ENCODE measurements around the gene INCA1. TPM values are rescaled to one million over a fixed set of nuclear protein-coding genes. Genes with fewer than 3 reads are reported as not detected.

INCA1 gene, protein sequence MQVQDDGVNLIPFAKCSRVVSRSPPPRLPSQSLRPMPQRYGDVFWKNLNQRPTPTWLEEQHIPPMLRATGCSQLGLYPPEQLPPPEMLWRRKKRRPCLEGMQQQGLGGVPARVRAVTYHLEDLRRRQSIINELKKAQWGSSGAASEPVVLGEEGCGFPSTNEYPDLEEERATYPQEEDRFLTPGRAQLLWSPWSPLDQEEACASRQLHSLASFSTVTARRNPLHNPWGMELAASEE
- 1 to 10 TPM in 1 of 2 donors, under 1 TPM in 1; 0.50 to 2.0 TPM for total RNA-seq
- polyA plus RNA-seq (ENCODE audit: insufficient read length in 2 of 2), result 1 to 10 TPM; 7.1 to 7.9 TPM
- long read RNA-seq, donor 1, partial matches to known transcripts, result 18 of 18 reads
- long read RNA-seq, donor 1, other reads (novel, unspliced or antisense), result 0 of 18 reads
- long read RNA-seq, donor 2, partial matches to known transcripts, result 6 of 6 reads
- long read RNA-seq, donor 2, other reads (novel, unspliced or antisense), result 0 of 6 reads
- long read RNA-seq, donor 3, result 0 reads
- long read RNA-seq, donor 4, partial matches to known transcripts, result 56 of 61 reads
- long read RNA-seq, donor 4, other reads (novel, unspliced or antisense), result 5 of 61 reads

DNA sequence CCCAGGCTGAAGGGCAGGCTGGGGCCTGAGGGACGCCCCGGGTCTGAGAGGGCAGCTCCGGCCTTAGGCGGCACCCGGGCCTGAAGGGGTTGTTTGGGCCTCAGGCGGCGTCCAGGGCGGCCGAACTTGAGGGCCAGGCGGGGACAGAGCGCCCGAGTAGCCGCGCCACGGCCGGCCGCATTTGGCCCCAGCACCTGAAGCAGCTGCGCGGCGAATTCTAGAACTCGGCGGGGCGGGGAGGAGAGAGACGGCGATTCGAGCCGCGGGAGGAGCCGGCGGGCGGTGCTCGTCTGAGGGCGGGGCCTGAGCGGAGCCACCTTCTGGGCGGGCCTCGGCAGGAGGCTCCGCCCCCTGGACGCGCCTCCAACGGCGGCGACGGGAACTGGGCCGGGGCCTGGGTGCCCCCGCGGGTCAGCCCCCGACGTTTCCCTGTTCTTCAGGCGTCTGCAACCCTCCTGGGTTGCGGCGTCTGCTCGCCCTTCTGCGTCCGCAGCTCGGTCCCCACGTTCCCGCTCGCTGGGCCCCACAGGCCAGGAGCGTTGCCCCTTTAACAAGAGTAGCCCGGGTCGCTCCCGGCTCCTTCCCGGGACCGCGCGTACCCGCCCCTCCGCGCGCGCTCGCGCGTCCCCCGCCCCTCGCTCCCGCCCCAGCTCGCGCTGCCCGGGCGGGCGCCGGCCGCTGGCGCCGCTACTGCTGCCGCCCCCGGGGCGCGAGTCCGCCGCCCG lies at the start of gene INCA1, which contains the start of gene KIF1C:
INCA1 (minus strand) TSS at position 221 of the 725 bp plus-strand sequence. CDS start 3,085 bp downstream, outside the sequence.
KIF1C (plus strand) TSS at position 649 of the 725 bp plus-strand sequence. CDS start 2,297 bp downstream, outside the sequence.
- H3K9me3 ChIP-seq (ENCODE audit: control insufficient read depth, insufficient read depth, low read length), result no peaks in the 10 kb centered on the region
- H3K27ac ChIP-seq (ENCODE audit: low read depth, low read length), result peak within 1 kb of the TSS; percentile 90
- peaks cover 30% of the 10 kb centered on the region for H3K4me1 ChIP-seq (ENCODE audit: control insufficient read depth, insufficient read depth, low read length)
- H3K36me3 ChIP-seq (ENCODE audit: control insufficient read depth, insufficient read depth, low read length), result peaks cover 29% of the 10 kb centered on the region
- peak within 1 kb of the TSS; percentile 66 for H3K4me3 ChIP-seq (ENCODE audit: low read depth, low read length)
- peak; percentile 82 to 97 (median 84) for DNase-seq (ENCODE audit: low read depth in 4 of 6, low spot score in 6 of 6)
- WGBS (ENCODE audit: insufficient coverage), result under 1% methylated on average over 93 of the region's 93 CpGs
- no peaks in the 10 kb centered on the region for H3K27me3 ChIP-seq (ENCODE audit: control insufficient read depth, insufficient read depth, low read length)

DNA sequence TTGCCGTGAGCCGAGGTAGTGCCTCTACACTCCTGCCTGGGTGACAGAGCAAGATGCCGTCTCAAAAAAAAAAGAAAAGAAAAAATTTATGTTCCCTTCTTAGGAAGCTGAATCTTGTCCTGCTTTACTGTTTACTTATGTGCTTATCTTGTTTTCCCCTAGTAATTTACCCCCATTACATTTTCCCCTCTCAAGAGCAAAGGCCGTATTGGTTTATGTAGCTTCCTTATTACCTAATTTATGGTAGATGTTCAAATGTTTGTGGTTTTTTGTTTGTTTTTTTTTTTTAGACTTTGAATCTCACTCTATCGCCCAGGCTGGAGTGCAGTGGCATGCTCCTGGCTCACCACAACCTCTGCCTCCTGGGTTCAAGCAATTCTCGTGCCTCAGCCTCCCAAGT lies 48.2 kb upstream of the INCA1 start:
- 90% methylated on average over 2 of the region's 6 CpGs for WGBS (ENCODE audit: insufficient coverage)
- no peak overlapping the region for H3K27ac ChIP-seq (ENCODE audit: low read depth, low read length)
- H3K4me3 ChIP-seq (ENCODE audit: low read depth, low read length), result no peak overlapping the region
- DNase-seq (ENCODE audit: low read depth in 4 of 6, low spot score in 6 of 6), result no peak
- no peaks in the 10 kb centered on the region for H3K9me3 ChIP-seq (ENCODE audit: control insufficient read depth, insufficient read depth, low read length)
- no peaks in the 10 kb centered on the region for H3K27me3 ChIP-seq (ENCODE audit: control insufficient read depth, insufficient read depth, low read length)
- no peaks in the 10 kb centered on the region for H3K36me3 ChIP-seq (ENCODE audit: control insufficient read depth, insufficient read depth, low read length)
- peaks cover 3% of the 10 kb centered on the region for H3K4me1 ChIP-seq (ENCODE audit: control insufficient read depth, insufficient read depth, low read length)

DNA sequence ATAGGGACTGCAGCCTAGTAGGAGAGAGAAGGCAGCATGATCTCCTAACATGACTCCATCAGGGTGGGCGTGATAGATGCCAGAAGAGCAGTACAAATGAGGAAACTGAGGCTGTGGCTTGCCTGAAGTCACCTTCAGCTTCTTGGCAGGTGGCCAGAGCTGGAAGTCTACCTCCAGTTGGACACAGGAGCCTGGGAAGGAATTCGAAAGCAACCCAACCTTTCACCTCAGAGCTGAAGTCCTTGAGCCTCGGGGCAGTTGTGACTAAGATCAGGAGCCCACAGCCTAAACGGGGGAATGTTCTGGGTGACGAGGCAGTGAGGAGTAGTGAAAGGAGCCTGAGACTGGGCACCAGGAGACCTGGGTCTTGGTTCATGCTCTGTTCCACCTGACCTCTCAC lies 47.3 kb upstream of the INCA1 start:
- Histone ChIP-seq H3K4me3 (ENCODE audit: low read depth, low read length) (no peak overlapping the region), H3K9me3 (ENCODE audit: control insufficient read depth, insufficient read depth, low read length) (no peaks in the 10 kb centered on the region), H3K4me1 (ENCODE audit: control insufficient read depth, insufficient read depth, low read length) (no peaks in the 10 kb centered on the region), H3K27me3 (ENCODE audit: control insufficient read depth, insufficient read depth, low read length) (no peaks in the 10 kb centered on the region), H3K27ac (ENCODE audit: low read depth, low read length) (no peak overlapping the region), H3K36me3 (ENCODE audit: control insufficient read depth, insufficient read depth, low read length) (no peaks in the 10 kb centered on the region)
- no peak for DNase-seq (ENCODE audit: low read depth in 4 of 6, low spot score in 6 of 6)
- WGBS (ENCODE audit: insufficient coverage), result 86% methylated on average over 1 of the region's 5 CpGs

DNA sequence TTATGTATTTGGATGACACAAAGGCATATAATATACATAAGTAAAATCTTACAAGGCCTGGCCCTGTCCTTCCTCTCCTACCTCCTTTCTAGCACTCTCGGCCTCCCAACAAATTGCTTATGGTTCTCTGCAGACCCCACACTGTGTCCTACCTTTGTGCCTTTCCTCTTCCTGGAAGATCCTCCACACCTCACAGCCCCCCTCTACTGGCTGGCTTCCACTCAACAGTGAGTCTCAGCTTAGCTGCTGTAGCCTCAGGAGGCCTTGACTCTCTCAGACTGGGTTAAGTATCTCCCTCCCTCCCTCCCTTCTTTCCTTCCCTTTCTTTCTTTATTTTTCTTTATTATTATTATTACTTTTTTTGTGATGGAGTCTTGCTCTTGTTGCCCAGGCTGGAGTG lies 46.2 kb upstream of the INCA1 start:
- H3K4me3 ChIP-seq (ENCODE audit: low read depth, low read length), result no peak overlapping the region
- H3K9me3 ChIP-seq (ENCODE audit: control insufficient read depth, insufficient read depth, low read length), result no peaks in the 10 kb centered on the region
- 82% methylated on average over 1 of the region's 1 CpG for WGBS (ENCODE audit: insufficient coverage)
- no peaks in the 10 kb centered on the region for H3K4me1 ChIP-seq (ENCODE audit: control insufficient read depth, insufficient read depth, low read length)
- no peaks in the 10 kb centered on the region for H3K27me3 ChIP-seq (ENCODE audit: control insufficient read depth, insufficient read depth, low read length)
- no peaks in the 10 kb centered on the region for H3K36me3 ChIP-seq (ENCODE audit: control insufficient read depth, insufficient read depth, low read length)
- H3K27ac ChIP-seq (ENCODE audit: low read depth, low read length), result no peak overlapping the region
- DNase-seq (ENCODE audit: low read depth in 4 of 6, low spot score in 6 of 6), result no peak

DNA sequence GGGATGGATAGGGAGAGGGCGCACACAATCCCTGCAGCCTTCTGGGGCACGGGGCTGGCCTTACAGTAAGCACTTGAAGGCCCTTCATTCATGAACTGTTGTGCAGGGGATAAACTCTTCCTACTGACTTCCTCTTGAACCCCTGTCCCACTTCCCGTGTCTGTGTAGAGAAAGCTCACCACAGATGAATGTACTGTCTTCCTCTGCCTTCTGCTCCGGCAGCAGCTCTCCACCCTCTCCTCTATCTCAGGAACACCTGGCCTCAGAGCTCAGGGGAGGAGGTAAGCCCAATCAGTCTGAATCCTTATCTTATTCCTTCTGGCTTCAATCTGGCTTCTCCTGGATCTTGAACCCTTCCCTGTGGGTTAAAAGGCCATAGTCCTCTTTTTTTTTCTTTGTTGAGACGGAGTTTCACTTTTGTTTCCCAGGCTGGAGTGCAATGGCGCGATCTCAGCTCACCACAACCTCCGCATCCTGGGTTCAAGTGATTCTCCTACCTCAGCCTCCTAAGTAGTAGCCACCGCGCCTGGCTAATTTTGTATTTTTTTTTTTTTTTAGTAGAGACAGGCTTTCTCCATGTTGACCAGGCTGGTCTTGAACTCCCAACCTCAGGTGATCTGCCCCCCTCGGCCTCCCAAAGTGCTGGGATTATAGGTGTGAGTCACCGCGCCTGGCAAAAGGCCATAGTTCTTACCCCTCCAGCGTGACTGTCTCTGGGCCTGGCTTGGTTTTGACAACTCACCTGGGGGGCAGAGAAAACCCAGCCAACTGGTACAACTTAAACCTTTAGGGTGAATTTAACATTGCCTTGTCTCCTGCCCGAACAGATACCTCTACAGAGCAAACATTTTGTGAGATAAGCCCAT lies 45.1 kb upstream of the INCA1 start:
- Histone ChIP-seq H3K27ac (ENCODE audit: low read depth, low read length) (no peak overlapping the region), H3K4me1 (ENCODE audit: control insufficient read depth, insufficient read depth, low read length) (no peaks in the 10 kb centered on the region), H3K9me3 (ENCODE audit: control insufficient read depth, insufficient read depth, low read length) (no peaks in the 10 kb centered on the region), H3K4me3 (ENCODE audit: low read depth, low read length) (no peak overlapping the region), H3K36me3 (ENCODE audit: control insufficient read depth, insufficient read depth, low read length) (no peaks in the 10 kb centered on the region), H3K27me3 (ENCODE audit: control insufficient read depth, insufficient read depth, low read length) (no peaks in the 10 kb centered on the region)
- DNase-seq (ENCODE audit: low read depth in 4 of 6, low spot score in 6 of 6), result no peak
- 89% methylated on average over 8 of the region's 15 CpGs for WGBS (ENCODE audit: insufficient coverage)

DNA sequence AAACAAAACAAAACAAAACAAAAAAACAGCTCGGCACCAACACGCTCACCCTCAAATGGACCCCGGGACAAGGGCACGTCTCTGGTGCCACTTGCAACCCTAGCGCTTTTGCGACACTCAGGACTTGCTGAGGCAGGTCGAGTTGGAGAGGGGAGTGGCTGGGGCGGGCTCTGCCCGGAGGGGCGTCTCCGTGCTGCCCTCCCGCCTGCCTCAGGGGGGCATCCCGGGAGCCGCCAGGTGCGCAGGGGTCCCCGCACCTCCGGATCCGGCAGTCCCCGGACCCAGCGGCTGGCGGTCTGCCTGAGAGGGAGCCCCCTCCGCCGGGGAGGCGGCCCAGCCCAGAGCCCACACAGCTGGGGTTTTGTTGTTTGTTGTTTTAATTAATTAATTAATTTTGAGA lies 38.0 kb upstream of the INCA1 start, which contains the start of gene SLC52A1:
SLC52A1 (minus strand) TSS at position 112 of the 400 bp plus-strand sequence. CDS start 820 bp downstream, outside the sequence.
- peaks cover 16% of the 10 kb centered on the region for H3K27me3 ChIP-seq (ENCODE audit: control insufficient read depth, insufficient read depth, low read length)
- no peaks in the 10 kb centered on the region for H3K9me3 ChIP-seq (ENCODE audit: control insufficient read depth, insufficient read depth, low read length)
- no peak for DNase-seq (ENCODE audit: low read depth in 4 of 6, low spot score in 6 of 6)
- 6% methylated on average over 21 of the region's 24 CpGs for WGBS (ENCODE audit: insufficient coverage)
- H3K4me1 ChIP-seq (ENCODE audit: control insufficient read depth, insufficient read depth, low read length), result peaks cover 14% of the 10 kb centered on the region
- peaks cover 5% of the 10 kb centered on the region for H3K36me3 ChIP-seq (ENCODE audit: control insufficient read depth, insufficient read depth, low read length)
- H3K27ac ChIP-seq (ENCODE audit: low read depth, low read length), result no peak within 1 kb of the TSS
- H3K4me3 ChIP-seq (ENCODE audit: low read depth, low read length), result no peak within 1 kb of the TSS

DNA sequence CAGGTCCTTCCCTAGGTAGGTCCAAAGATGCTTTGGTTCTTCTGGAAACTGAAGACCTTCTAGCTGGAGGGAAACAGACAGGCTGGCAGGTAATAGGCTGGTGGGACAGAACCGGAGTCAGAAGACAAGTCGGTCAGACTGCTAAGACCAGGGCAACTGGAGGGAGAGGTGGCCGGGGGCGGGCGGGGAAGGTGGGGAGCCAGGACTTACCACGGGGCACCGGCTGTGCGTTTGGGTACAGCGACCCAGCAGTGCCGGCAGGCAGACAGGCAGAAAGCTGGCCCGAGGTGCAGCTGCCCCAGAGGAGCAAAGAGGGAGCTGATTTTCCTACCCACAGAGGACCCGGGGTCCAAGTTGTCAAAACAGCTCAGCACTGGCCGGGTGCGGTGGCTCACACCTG lies 37.3 kb upstream of the INCA1 start:
- Histone ChIP-seq H3K27me3 (ENCODE audit: control insufficient read depth, insufficient read depth, low read length) (peaks cover 16% of the 10 kb centered on the region), H3K36me3 (ENCODE audit: control insufficient read depth, insufficient read depth, low read length) (peaks cover 5% of the 10 kb centered on the region), H3K9me3 (ENCODE audit: control insufficient read depth, insufficient read depth, low read length) (no peaks in the 10 kb centered on the region), H3K4me3 (ENCODE audit: low read depth, low read length) (no peak overlapping the region), H3K27ac (ENCODE audit: low read depth, low read length) (no peak overlapping the region), H3K4me1 (ENCODE audit: control insufficient read depth, insufficient read depth, low read length) (peaks cover 14% of the 10 kb centered on the region)
- 91% methylated on average over 14 of the region's 14 CpGs for WGBS (ENCODE audit: insufficient coverage)
- no peak for DNase-seq (ENCODE audit: low read depth in 4 of 6, low spot score in 6 of 6)

DNA sequence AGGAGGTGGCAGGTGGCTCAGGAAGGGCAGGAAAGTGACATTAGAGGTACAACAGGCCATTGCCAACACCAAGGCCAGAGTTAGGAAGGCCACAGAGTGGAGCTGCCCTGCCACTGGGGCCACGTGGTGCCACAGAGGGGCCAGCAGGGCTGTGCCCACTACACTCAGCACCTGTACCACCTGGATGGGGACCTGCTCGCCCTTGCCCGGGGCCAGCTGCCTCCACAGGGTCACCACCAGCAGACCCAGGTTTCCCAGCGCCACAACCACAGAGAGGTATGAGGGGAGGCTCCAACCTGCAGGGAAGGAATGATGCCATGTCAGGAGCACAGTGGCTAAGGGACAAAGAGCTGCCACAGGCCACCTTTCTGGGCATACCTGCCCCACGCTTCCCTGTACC lies 36.7 kb upstream of the INCA1 start:
- Histone ChIP-seq H3K9me3 (ENCODE audit: control insufficient read depth, insufficient read depth, low read length) (no peaks in the 10 kb centered on the region), H3K27ac (ENCODE audit: low read depth, low read length) (no peak overlapping the region), H3K36me3 (ENCODE audit: control insufficient read depth, insufficient read depth, low read length) (peaks cover 5% of the 10 kb centered on the region), H3K4me3 (ENCODE audit: low read depth, low read length) (no peak overlapping the region), H3K4me1 (ENCODE audit: control insufficient read depth, insufficient read depth, low read length) (peaks cover 14% of the 10 kb centered on the region), H3K27me3 (ENCODE audit: control insufficient read depth, insufficient read depth, low read length) (peaks cover 16% of the 10 kb centered on the region)
- 96% methylated on average over 5 of the region's 5 CpGs for WGBS (ENCODE audit: insufficient coverage)
- DNase-seq (ENCODE audit: low read depth in 4 of 6, low spot score in 6 of 6), result no peak

Data from spinal cord (tissue), 10 donors.